ENCODE data around the gene TCP11.

Gene TCP11

DNA sequence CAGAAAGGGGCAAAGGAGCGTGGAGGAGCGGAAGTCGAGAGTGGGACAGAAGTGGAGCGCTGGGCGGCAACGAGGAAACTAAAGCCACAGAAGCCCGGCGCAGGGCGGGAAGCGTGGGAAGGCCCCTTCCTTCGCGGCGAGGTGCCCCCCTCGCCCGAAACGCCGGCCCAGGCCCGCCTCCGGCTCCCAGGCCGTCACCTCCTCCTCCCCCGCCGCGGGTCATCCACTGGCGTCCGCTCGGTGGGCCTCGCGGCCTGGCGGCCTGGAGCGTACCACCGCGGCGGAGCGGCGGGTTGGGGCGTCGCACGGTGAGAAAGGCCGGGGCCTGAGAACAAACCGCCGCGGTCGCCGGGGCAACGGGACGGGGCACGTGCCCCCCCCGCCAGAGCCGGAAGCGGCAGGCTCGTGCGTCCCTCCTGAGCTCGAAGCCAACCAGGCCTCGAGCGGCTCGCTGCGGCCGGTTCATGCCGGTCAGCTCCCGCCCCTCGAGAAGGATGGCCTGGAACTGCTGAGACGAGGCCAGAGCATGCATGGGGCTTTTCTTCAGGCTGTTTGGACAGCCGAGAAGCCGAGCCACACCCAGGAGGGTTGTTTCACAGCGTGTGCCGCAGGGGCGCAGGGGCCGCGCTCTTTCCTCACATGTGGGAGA is at the start of gene TCP11:
TSS of gene TCP11 (minus strand) at position 333 of the 649 bp plus-strand sequence. CDS start 469 bp downstream, outside the sequence.
- DNase-seq: no peak

DNA sequence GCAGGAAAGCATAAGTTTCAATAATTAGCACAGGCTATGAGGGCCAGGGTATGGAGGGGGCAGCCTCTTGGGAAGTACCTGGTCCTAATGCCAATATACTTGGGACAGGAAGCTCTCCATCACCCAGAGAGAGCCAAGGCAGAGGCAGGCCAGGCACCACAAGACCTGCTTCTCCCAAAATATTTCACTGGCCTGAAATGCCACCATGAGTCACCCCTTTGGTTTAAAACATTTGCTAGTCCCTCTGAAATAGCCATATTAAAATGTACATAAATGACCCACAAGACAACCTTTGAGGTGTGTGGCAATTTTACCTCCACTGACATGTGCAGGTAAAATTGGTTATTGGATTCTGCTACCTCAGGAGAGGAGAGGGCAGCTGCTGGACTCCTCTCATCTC is 49.2 kb upstream of the TCP11 start:
- DNase-seq: no peak

DNA sequence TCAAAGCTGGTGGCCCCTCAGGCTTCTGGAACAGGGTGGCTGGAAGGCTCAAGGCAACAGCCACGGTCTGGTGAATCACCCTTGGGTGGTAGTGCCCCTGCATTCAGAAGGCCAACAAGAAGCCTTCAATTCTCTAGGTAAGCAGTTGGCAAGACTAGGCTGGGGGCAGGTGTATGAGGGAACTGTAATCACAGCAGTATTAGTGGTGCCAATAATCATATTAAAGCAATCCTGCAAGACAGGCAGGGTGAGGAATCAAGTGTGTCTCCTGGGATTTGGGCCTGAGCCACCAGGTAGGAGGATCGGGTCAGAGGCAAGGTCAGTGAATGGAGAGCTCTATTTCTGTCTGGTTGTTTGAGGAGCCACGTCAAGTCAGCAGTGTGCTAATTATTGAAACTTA is 47.7 kb upstream of the TCP11 start:
- no peak for DNase-seq

GRCh38 chr6:35186571-35186970 is 45.4 kb upstream of the TCP11 start:
- no peak for DNase-seq

GRCh38 chr6:35185971-35186370 is 44.8 kb upstream of the TCP11 start:
- DNase-seq: no peak

GRCh38 chr6:35185302-35185681 is 44.2 kb upstream of the TCP11 start:
- no peak for DNase-seq

GRCh38 chr6:35184580-35185301 is 43.6 kb upstream of the TCP11 start:
- no peak for DNase-seq

GRCh38 chr6:35183935-35184334 is 42.8 kb upstream of the TCP11 start:
- DNase-seq: no peak

DNA sequence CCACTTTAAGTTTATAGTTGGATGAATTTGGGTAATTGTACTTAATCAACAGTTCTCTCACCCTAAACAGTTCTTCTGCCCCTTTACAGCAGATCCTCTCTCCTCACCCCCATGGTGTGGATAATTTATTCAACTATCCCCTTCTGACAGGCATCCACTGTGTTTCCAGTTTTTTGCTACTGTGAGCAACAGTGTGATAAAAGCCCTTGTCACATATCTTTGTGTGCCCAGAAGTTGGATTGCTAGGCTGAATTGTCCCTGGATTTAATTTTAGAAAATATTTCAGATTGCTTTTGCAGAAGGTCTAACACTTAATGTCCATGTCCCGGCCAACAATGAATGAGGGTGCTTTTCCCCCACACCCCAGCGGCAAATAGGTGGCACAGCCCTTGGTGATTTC is 42.1 kb upstream of the TCP11 start:
- DNase-seq: no peak

DNA sequence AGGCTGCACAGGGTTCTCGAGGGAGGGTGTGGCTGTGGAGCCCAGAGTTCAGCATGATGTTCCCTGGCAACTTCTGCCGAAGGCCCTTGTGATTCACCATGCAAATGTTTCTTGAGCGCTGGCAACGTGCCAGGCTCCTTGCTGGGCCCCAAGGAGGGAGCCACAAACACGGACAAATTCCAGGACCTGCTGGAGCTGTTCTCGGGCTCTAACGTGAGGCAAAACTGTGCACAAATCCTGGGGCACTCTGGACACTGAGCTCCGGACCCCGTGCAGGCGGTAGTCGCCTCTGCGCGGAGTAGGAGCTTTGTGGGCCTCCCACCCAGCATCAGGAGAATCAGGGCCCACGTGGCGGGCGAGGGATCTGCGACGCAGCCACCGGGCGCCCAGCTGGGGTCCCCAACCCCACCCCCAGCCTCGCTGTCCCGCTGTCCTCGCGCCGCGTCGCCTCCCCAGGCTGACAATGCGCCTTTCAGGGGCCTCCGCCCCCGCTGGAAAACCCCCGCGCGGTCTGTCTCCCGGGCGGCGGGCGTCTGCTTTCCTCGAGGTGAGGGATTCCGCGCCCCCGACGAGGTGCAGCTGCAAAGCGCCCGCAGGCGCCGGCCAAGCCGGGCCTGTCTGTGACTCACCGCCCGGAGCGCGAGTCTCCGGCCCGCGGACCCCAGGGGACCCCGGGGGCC is 40.9 kb upstream of the TCP11 start:
- DNase-seq: no peak

DNA sequence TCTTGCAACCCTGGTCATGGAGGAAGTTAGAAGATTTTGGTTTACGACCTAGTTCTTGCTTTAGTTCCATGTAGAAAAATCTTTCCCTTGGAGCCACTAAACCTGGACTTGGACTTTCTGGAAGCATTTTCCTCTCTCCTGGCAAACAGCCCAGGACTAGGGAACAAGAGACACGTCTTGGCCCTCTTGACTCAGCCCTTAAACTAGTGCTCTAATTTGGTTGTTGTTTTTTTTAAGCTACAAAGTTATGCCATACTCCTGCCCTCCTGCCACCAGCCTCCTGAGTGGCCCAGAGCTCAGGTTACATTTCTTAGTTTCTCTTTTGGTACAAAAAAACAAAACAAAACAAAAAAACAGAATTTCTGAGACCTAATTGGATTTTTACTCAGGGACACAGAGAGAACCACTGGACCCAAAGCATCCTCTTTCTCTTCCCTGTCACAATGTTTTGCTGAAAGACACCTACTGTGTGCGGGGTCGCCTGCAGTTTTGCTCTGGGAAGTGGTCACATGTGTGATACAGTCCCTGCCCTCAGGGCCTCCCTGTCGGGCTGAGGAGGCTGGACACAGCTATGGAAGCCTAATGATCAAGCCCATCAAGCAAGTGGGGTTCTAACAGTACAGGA is 40.3 kb upstream of the TCP11 start:
- no peak for DNase-seq

DNA sequence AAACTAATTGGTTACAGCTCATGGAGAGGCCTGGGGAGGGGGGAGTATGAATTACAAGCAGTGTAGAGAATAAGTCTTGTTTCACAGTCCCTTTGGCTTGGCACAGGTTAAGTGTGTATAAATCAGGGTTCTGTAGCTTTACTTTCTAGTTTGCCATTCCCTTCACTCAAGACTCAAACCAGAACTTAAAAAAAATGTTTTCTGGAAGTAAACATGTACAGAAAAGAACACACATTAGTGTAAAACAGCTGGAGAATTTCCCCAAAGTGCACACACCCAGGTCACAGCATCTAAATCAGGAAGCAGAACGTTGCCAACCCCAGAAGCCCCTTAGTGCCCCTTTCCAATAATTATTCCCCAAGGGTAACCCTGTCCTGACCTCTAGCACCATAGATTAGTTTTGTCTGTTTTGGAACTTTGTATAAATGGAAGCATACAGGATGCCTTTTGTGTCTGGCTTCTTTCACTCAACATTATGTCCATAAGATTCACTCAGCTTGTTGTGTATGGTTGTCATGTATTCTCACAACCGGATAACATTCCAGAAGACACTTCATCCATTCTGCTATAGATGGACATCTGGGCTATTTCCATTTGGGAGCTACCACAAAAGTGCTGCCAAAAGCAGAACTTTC is 38.9 kb upstream of the TCP11 start:
- DNase-seq: no peak

GRCh38 chr6:35178932-35179832 is 38.0 kb upstream of the TCP11 start:
- DNase-seq: no peak

DNA sequence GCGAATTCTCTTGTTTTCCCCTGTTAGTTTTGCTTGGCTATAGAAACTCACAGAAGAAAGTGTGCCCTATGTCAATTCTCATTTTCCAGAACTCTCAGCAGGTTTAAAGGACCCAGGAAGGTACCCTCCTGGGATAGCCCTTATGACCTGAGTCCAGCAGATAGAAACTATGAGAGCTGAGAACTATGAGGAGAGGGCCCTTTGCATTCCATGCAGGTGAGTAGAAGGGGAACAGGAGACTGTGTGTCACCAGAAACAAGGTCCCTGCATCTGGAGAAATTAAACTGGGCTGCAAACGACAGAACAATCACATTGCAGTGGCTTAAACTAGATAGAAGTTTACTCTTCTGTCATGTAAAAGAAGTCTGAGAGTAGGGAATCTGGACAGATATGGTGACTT is 36.9 kb upstream of the TCP11 start:
- DNase-seq: no peak

- DNase-seq: no peak
Measured at GRCh38 chr6:35177596-35177995, 36.5 kb upstream of the TCP11 start.

DNA sequence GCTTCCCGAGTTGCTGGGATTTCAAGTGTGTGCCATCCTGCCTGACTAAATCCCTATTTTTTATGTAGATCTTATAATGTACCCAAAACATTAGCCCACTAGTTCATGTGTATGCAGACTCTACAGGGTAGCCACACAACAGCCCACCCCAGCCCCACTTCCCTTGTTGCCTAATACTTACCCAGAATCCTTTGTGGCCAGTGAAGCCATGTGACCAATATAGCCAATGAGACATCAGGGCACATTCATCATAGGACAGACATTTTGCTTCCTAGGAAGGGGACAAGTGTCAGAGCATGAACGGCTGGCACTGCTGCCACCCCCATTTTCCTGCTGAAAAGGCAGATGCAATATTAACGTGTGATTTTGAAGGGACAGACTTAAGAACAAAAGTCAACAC is 36.0 kb upstream of the TCP11 start:
- no peak for DNase-seq

DNA sequence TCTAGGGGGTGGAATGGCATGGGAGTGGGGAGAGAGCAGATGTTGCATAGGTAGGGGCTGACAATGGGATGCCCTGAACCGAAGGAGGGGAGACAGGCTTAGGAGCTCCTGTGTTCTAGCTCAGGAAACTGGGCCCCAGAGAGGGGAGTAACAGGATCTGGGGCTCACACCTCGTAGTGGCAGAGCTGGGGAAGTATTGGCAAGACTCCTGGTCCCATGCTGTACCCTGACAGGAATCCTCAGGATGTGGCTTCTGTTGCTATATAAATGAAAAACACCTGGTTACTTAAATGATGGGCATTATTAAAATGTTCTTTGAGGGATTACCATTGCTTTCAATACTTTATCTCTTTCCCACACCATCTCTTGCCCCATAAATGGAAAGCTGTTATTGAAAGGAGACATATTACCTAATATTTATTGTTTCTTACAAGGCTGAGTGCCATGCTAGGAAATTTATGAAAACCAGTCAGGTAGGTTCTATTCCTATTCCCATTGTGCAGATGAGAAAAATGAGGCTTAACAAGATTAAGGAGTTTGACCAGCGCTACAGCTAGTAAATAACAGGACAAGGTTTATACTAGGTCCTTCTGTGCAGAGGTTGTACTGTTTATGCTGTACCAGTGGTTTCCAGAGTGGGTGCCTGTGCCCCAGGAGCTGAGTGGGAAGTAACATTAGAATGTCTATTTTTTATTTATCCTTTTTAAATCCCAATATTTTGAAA is 35.3 kb upstream of the TCP11 start:
- DNase-seq: no peak

DNA sequence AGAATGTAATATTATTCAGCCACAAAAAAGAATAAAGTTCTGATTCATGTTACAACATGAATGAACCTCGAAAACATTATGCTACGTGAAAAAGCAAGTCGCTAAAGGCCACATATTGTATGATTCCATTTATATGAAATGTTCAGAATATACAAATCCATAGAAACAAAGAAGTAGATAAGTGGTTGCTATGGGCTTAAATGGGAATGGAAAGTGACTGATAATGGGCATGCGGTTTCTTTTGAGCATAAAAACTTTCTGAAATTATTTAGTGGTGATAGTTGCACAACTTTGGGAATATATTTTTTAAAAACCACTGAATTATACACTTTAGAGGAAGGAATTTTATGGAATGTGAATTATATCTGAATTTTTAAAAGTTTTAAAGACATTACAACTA is 33.4 kb upstream of the TCP11 start:
- no peak for DNase-seq

DNA sequence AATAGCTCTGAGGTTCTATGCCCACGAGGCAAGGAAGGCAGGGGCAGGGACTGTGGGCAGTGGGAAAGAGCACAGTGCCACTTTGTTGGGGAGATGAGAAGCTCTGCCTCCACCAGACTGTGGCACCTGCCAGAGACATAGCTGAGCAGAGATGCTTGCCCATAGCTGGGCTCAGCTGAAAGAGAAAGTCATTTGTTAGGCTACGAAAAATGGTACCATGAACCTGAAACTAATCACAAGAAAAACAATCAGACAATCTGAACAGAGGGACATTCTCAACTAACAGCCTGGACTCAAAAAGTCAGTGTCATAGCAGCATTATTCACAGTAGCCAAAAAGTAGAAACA is 32.9 kb upstream of the TCP11 start:
- DNase-seq: no peak

DNA sequence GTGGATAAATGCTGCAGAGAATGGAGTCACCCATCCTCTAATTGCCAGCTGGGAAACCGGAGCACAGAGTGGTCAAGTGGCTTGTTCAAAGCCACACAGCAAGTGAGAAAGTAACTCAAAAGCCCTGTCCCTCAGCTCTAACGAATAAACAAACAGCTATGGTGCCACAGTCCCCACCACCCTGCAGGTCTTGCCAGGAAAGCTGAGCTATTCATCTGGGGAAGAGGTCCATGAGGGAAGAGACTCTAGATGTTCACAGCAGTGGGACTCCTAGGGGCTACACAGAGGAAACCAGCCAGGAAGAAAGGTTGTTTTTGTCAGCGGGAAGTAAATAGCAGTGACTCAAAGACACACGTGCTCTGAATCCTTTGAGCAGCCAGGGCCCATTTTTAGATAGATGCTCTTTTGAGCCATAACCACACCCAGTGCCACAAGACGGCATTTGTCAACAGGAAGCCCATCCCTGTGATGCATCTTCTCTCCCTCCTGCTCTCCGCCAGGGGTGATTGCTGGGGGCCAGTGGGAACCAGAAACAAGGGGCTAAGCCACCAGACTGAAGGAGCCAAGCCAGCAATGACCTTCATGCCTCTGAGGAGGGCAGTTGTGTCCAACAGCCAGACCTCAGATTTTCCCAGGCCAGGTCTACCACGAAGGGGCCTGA is 32.4 kb upstream of the TCP11 start:
- DNase-seq: no peak

DNA sequence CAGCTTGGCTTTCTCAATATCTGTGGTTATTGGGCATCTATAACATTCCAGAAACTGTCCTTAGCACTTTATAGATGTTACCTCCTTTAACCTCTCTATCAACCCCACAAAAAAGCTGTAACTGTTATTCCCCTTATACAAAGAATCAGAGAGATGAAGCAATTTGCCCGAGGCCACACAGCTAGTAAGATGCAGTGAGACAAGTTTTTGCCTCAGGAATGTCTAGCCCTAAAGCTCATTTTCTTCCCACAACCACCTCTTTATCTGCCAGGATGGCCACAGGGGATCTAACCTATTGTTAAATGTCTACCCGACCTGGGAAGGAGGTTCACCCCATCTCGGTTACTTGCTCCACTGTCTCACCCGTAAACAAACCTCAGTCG is 31.9 kb upstream of the TCP11 start:
- no peak for DNase-seq
